OCI-LY3 (cell line): ENCODE measurements around the gene YY1.
A peak's percentile ranks its signal among the peaks of the same experiment; 100 is the strongest.

Experiments used
- H2AFZ ChIP-seq: fragments of 200-600, 300-600 bp; shearing (Covaris generic); 2 replicates; pipeline ENCODE4 v1.6.0; 2014; ENCODE audit warnings: antibody characterized with exemption, low read depth, low read length
- H3K27ac ChIP-seq: fragments of 200-600, 300-600 bp; sonication (generic); 2 replicates; pipeline ENCODE4 v1.5.1; 2014; ENCODE audit warnings: mild to moderate bottlenecking, low read length, moderate library complexity, mixed read lengths
- H3K27me3 ChIP-seq: fragments of 200-600, 300-600 bp; sonication (generic); 2 replicates; pipeline ENCODE4 v1.6.1; 2014; ENCODE audit warnings: low read depth, low read length, mixed read lengths
- H3K36me3 ChIP-seq: fragments of 200-600, 300-600 bp; sonication (generic); replicated peaks from 2 replicates; pipeline ENCODE3; 2014; ENCODE audit warnings: low read depth, low read length, mixed read lengths
- H3K4me1 ChIP-seq: fragments of 300-600, 200-600 bp; sonication (generic); 2 replicates; pipeline ENCODE4 v1.6.1; 2014; ENCODE audit warnings: low read length, mixed read lengths
- H3K4me2 ChIP-seq: fragments of 200-600, 300-600 bp; sonication (generic); 2 replicates; pipeline ENCODE4 v1.6.1; 2014; ENCODE audit warnings: low read length, mixed read lengths
- H3K4me3 ChIP-seq: fragments of 300-600, 200-600 bp; sonication (generic); 2 replicates; pipeline ENCODE4 v1.5.1; 2014; ENCODE audit warnings: antibody characterized with exemption, mild to moderate bottlenecking, low read length, moderate library complexity
- H3K79me2 ChIP-seq: fragments of 300-600, 200-600 bp; shearing (Covaris generic); 2 replicates; pipeline ENCODE4 v1.6.1; 2014; ENCODE audit warnings: mild to moderate bottlenecking, low read length, mixed read lengths
- H3K9ac ChIP-seq: fragments of 300-600, 200-600 bp; shearing (Covaris generic); 2 replicates; pipeline ENCODE4 v1.6.0; 2014; ENCODE audit warnings: mild to moderate bottlenecking, low read length, moderate library complexity
- H3K9me3 ChIP-seq: fragments of 200-600, 300-600 bp; shearing (Covaris generic); 2 replicates; pipeline ENCODE4 v1.6.1; 2014; ENCODE audit warnings: low read length, mixed read lengths; ENCODE audit not compliant: insufficient read depth
- H4K20me1 ChIP-seq: fragments of 200-600, 300-600 bp; sonication (generic); 2 replicates; pipeline ENCODE4 v1.6.1; 2016; ENCODE audit warnings: low read length, mixed read lengths; ENCODE audit not compliant: insufficient read depth
- CTCF ChIP-seq: fragments of 200-600, 300-600 bp; sonication (generic); IDR thresholded peaks from 2 replicates; pipeline ENCODE4 v1.5.1; 2014; ENCODE audit warnings: antibody characterized with exemption, low read length, low read depth
- EZH2phosphoT487 ChIP-seq: fragments of 200-600 bp; shearing (Covaris generic); IDR thresholded peaks from 2 replicates; pipeline ENCODE4 v1.6.1; 2018; ENCODE audit warnings: antibody characterized with exemption, mixed run types, low read depth

Gene YY1

GRCh38 chr14:100283984-100284881 is 45.3 kb downstream of the YY1 start:
- Histone ChIP-seq H3K4me2 (peak overlapping the region; percentile 98), H3K79me2 (peaks cover 31% of the 10 kb centered on the region), H3K27me3 (no peaks in the 10 kb centered on the region), H3K4me3 (peak overlapping the region; percentile 98), H3K9ac (peak overlapping the region; percentile 99), H3K4me1 (peaks cover 11% of the 10 kb centered on the region), H3K9me3 (no peaks in the 10 kb centered on the region), H4K20me1 (peaks cover 4% of the 10 kb centered on the region; the same call in 1 of the 2 replicates), H2AFZ (no peak overlapping the region), H3K27ac (no peak overlapping the region), H3K36me3 (peaks cover 15% of the 10 kb centered on the region)
- TF ChIP-seq CTCF (no peak), EZH2phosphoT487 (no peak)

GRCh38 chr14:100285021-100285912 is 46.3 kb downstream of the YY1 start:
- Histone ChIP-seq H3K36me3 (peaks cover 13% of the 10 kb centered on the region), H3K79me2 (peaks cover 22% of the 10 kb centered on the region), H3K4me3 (peak overlapping the region; percentile 98), H3K9me3 (no peaks in the 10 kb centered on the region), H2AFZ (peak overlapping the region; percentile 86; the same call in 1 of the 2 replicates), H4K20me1 (no peaks in the 10 kb centered on the region), H3K9ac (peak overlapping the region; percentile 99), H3K27me3 (no peaks in the 10 kb centered on the region), H3K27ac (peak overlapping the region; percentile 76), H3K4me1 (peaks cover 17% of the 10 kb centered on the region), H3K4me2 (peak overlapping the region; percentile 98)
- no peak for TF ChIP-seq EZH2phosphoT487
- peak; percentile 80 for TF ChIP-seq CTCF

- Histone ChIP-seq H4K20me1 (no peaks in the 10 kb centered on the region), H3K9ac (peak overlapping the region; percentile 99), H3K27ac (no peak overlapping the region), H3K79me2 (peaks cover 18% of the 10 kb centered on the region; the same call in 1 of the 2 replicates), H2AFZ (no peak overlapping the region), H3K4me2 (peak overlapping the region; percentile 98), H3K4me3 (peak overlapping the region; percentile 98), H3K36me3 (peaks cover 13% of the 10 kb centered on the region), H3K4me1 (peaks cover 19% of the 10 kb centered on the region), H3K27me3 (no peaks in the 10 kb centered on the region), H3K9me3 (no peaks in the 10 kb centered on the region)
- TF ChIP-seq CTCF (no peak), EZH2phosphoT487 (no peak)
These were observed 47.0 kb downstream of the YY1 start for GRCh38 chr14:100285913-100286400.
